Esophagus squamous epithelium (tissue), 4 donors: ENCODE data around the gene KBTBD12.

ENCODE experiments used
- POLR2A ChIP-seq, 4 donors: fragments of 450-650 bp; IDR thresholded peaks; one replicate each; pipeline ENCODE4 v1.6.1; 2017; ENCODE audit warnings: antibody characterized with exemption in 4 of 4, mild to moderate bottlenecking in 4 of 4, moderate library complexity in 3 of 4
- TF ChIP-seq, protein P1 (sequence below), 6 experiments: fragments of 450-650 bp in 4 of 6; fragments of 200-600 bp in 2 of 6; sonication (generic) in 2 of 6; IDR thresholded peaks; one replicate each; pipeline ENCODE4 v1.5.1; 2016 to 2019; ENCODE audit warnings: antibody characterized with exemption in 6 of 6, mild to moderate bottlenecking in 4 of 6, moderate library complexity in 4 of 6

DNA sequence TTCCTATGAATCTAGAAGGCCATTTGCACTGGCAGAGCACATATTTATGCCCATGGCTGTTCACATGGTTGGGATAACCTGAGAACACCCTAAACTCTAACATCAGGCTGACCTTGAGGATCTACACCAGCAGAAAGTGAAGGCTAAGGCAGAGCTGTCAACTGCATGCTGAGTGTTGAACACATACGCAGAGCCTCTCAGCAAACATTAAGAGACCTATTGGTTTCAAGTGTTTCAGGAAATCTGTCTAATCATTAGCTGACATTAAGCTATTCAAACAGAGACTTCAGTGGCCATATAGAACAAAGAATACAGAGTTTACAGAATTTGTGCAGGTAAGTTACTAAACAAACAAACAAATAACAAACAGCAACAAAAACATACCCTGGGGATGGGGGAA lies 121.1 kb downstream of the KBTBD12 start:
- TF ChIP-seq, protein P1, sequence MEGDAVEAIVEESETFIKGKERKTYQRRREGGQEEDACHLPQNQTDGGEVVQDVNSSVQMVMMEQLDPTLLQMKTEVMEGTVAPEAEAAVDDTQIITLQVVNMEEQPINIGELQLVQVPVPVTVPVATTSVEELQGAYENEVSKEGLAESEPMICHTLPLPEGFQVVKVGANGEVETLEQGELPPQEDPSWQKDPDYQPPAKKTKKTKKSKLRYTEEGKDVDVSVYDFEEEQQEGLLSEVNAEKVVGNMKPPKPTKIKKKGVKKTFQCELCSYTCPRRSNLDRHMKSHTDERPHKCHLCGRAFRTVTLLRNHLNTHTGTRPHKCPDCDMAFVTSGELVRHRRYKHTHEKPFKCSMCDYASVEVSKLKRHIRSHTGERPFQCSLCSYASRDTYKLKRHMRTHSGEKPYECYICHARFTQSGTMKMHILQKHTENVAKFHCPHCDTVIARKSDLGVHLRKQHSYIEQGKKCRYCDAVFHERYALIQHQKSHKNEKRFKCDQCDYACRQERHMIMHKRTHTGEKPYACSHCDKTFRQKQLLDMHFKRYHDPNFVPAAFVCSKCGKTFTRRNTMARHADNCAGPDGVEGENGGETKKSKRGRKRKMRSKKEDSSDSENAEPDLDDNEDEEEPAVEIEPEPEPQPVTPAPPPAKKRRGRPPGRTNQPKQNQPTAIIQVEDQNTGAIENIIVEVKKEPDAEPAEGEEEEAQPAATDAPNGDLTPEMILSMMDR (IDR thresholded peaks at IDR 0.05), result no peak
- TF ChIP-seq POLR2A (IDR thresholded peaks at IDR 0.05), result no peak
